ENCODE measurements around the gene POLK. TPM values are rescaled to one million over a fixed set of nuclear protein-coding genes. Genes with fewer than 3 reads are reported as not detected.

Gene POLK
- total and polyA plus RNA-seq, 2 of the 8 experiments (the other 6 are each of a cell fraction or from before 2014, with no cell fraction given), result 2.0 to 9.0 TPM

- TF ChIP-seq CTBP2 (IDR thresholded peaks at IDR 0.05; ENCODE audit: borderline replicate concordance, insufficient read depth, insufficient read length, low read length) (no peak), KDM1A (IDR thresholded peaks at IDR 0.05; ENCODE audit: borderline replicate concordance, low read length) (no peak), CHD1 (IDR thresholded peaks at IDR 0.05; ENCODE audit: low read depth, low read length) (no peak), EZH2 (IDR thresholded peaks at IDR 0.05; ENCODE audit: low read depth, low read length, severe bottlenecking) (no peak), CHD2 (IDR thresholded peaks at IDR 0.05; ENCODE audit: low read length) (no peak), BRCA1 (IDR thresholded peaks at IDR 0.05; ENCODE audit: low read depth, low read length) (no peak), JUN (IDR thresholded peaks at IDR 0.05; ENCODE audit: low read depth, low read length) (no peak)
- TF ChIP-seq, protein P1, sequence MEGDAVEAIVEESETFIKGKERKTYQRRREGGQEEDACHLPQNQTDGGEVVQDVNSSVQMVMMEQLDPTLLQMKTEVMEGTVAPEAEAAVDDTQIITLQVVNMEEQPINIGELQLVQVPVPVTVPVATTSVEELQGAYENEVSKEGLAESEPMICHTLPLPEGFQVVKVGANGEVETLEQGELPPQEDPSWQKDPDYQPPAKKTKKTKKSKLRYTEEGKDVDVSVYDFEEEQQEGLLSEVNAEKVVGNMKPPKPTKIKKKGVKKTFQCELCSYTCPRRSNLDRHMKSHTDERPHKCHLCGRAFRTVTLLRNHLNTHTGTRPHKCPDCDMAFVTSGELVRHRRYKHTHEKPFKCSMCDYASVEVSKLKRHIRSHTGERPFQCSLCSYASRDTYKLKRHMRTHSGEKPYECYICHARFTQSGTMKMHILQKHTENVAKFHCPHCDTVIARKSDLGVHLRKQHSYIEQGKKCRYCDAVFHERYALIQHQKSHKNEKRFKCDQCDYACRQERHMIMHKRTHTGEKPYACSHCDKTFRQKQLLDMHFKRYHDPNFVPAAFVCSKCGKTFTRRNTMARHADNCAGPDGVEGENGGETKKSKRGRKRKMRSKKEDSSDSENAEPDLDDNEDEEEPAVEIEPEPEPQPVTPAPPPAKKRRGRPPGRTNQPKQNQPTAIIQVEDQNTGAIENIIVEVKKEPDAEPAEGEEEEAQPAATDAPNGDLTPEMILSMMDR (IDR thresholded peaks at IDR 0.05; ENCODE audit: control extremely low read depth in 1 of 3, insufficient read depth in 1 of 3, low read depth in 1 of 3, low read length in 3 of 3), result no peak
- TF ChIP-seq, protein P2, sequence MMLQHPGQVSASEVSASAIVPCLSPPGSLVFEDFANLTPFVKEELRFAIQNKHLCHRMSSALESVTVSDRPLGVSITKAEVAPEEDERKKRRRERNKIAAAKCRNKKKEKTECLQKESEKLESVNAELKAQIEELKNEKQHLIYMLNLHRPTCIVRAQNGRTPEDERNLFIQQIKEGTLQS (IDR thresholded peaks at IDR 0.05; ENCODE audit: insufficient read depth, low read depth, low read length), result no peak
Measured at GRCh38 chr5:75525344-75525743, 13.7 kb downstream of the POLK start (continued).
